HG03097 (cell line): ENCODE data around the gene MRPL10.

Source experiments
- ATAC-seq: cut with Tn5 transposase; IDR thresholded peaks from one replicate; pipeline ENCODE4 v1.9.1; 2021; ENCODE audit not compliant: unreplicated experiment, low FRiP score

Gene MRPL10

DNA sequence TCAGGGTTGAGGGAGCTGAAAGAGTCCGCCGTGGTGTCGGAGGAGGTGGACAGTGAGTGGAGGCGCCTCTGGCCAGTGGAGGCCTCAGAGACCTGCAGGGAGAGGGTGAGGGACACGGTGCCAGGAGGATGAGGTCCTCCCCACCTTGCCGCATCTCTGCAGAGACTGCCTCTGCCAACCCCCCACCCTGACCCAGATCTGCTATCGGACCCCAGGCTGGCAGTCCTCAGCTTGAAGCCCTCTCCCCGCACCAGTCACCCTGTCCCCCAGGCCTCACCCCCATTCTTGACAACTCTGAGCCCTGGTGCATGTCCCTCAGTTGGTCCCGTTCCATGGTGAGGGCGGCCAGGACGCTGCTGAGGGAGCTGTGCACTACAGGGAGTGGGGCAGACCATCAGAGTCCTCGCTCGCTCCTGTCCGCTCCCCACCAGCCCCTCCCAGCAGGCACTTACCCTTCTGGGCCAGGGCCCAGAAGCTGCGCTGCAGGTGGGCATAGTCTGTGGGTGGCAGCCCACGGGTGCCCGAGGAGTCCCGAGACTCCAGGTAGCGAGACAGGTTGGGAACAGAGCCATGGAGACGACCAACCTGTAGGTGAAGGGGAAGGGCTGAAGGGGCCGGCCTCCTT, 15.1 kb downstream of the MRPL10 start:
- ATAC-seq = no peak

DNA sequence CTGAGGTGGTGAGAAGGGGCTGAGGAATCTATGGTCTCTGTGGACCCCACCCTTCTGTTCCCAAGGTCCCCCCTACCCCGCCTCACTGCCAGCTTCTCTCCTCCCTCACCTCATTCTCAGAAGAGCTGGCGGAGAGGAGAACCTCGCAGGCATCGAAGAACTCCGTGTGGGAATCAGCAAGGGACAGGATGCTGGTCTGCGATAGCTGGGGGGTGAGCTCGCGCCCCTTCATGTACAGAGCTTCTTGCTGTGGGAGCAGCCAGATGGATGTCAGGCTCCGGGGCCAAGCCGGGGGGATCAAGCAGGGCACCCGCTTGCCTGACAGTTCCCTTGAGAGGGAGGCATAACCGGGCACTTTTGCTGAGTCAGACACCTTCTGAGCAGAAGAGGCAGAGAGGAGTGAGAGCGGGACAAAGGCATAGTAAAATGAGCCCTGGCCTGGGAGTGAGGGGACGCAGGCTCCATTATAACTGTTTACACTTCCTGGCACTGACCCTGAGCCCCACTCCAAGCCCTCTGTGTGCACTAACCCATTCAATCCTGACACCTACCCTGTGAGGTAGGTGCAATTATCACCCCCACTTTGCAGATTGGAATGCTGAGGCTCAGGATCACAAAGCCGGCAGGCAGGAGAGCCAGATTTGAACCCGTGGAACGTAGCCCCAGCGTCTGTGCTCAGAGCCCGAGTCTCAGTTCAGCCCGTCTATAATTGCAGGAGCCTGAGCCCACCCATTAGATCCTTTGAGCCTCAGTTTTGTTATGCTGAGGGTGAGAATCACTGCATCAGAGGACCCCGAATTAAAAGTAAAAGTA, 16.0 kb downstream of the MRPL10 start:
- no peak for ATAC-seq

DNA sequence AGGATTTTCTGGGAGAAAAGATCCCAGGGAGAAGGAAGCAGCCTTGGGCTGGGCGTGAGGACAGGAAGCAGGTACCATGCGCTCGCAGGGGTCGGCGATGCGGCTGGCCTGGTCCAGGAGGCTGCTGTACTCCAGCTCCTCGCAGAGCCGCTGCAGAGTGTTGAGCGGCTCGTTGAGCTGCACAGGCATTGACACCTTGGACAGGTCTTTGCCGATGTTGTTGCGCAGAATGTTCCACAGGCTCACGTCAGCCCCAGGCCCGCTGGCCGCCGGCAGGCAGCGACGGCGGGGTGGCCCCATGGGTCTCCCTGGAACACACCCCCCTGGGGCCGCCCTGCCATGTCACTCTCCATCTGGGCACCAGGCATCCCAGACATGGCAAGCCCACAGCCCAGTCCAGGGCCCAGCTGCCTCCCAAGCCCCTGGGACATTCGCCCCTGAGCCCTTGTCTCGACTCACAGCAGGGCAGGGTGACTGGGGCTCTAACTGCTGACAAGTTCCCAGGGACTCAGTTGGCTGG, 17.8 kb downstream of the MRPL10 start:
- ATAC-seq = no peak

DNA sequence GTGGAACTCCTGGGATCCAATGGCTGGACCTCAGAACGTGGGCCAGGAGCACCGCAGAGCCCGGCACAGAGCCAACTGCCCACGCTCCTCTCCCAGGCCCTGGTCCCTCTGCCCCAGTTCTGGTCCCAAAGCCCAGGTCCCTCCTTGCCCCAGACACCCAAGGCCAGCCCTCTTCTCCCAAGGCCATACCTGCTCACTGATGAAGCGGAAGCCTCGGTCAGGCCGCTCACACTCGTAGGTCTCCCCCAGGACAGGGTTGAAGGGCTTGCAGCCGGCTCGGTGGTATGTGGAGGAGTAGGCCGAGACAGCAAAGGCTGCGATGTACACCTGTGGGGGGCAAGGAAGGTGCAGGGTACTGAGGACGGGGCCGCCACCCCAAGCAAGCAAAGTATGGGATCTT, 18.3 kb downstream of the MRPL10 start:
- ATAC-seq = no peak

DNA sequence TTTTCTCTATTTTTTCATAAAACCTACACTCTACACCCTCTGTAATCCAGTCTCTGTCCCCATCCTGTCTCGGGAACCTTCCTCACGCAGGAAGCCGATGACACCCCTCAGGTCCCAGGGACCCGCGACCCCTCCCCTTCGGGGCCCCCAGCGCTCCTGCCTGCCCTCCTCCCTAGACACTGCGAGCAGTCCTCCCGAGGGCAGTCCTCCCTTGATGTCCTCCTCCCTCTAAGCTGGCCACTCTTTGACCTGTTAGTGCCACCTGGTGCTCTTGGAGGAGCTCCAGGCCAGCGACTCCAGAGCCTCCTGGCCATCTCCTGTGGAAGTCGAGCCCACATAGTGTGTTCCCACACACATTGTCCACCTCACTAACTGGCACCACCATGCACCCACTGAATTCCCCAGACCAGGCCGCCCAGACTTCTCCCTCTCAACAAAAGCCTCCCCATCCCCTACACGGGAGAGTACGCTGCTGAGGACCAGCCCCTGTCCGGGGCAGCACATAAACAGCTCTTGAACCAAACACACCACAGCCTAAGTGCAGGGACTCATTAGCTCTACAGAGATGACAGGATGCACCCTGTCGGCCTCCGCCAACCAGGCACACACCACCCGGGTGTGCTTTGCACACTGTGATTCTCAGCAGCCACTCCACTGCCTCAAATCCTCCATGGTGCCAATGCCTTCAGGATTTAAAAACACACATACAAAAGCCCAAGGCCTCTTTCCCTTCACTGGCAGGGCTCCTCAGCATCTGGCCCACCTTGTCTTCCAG, 19.0 kb downstream of the MRPL10 start:
- no peak for ATAC-seq

DNA sequence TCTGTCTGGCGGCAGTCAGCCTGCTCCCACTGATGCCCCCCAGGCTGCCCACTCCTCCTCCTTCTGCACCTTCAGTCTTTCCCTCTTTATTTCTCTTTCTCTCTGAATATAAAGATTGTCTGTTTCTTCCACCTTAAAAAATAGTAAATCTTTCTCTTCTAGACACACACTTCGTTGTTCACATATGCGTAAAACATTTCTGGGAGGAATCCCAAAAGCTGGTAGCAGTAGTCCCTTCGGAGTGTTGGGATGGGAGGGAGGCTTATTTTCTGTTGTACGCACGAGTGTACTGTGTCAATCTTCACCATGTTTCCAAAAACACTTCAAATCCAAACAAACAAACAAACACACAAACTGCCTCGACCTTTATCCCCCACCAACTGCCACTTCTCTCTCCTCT, 19.6 kb downstream of the MRPL10 start:
- ATAC-seq = no peak

DNA sequence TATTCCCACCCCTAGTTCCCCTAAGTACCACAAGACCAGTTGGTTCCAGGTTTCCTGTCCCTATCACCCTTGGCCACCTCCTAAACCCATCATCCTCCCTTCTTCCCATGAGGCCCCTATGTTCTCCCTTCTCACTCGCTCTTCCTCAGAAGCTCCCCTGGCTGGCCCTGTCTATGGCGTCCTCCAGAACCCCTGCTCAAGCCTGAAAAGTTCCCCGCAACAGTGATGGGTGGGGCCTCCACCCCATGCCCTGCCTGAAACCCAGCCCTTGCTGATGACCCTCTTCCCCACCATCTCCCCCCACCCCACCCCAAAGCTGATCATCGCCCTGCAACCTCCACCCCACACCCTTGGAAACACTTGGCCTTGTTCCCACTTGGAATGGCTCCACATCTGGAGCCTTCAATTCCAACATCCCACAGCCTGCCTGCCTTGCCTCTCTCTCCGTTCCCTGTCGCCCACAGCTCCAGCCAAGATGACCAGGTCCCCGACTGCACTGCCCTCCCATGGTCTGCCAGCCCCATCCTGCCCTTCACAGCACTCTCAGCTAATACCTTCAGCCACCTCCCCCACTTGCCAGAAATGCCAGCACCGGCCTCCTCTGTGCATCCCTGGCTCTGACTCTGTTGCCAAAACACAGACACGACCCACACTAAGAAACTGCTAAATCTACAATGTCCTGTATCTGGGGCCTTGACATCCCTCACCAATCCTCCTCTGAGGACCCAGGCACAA, 20.3 kb downstream of the MRPL10 start:
- no peak for ATAC-seq

DNA sequence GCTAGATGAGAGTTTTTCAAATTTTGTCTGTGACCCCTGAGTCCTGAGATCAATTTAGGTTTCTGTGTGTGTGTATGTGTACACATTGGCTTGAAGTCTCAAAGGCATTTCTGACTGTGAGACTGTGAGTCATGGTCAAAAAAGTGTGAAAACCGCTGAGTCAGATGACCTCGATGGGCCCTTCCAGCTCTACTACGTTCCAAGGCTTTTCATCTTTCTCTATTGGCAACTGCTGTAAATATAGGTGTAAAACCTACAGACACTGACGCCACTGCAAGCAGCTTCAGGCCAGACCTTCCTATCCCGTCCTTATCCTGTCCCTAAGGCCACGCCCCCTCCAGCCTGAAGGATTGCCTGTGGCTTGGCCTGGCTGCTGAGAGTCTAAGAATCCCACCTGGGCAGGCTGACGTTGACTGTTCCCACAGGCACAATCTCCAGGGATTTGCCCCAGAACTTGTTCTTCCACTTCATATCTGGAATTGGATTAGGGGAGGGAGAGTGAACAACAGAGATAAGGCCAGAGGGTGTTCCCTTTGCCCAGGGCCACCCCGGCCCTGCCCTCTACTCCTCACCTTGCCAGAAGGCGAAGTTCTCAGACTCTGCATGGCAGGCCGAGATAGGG, 21.0 kb downstream of the MRPL10 start:
- no peak for ATAC-seq

DNA sequence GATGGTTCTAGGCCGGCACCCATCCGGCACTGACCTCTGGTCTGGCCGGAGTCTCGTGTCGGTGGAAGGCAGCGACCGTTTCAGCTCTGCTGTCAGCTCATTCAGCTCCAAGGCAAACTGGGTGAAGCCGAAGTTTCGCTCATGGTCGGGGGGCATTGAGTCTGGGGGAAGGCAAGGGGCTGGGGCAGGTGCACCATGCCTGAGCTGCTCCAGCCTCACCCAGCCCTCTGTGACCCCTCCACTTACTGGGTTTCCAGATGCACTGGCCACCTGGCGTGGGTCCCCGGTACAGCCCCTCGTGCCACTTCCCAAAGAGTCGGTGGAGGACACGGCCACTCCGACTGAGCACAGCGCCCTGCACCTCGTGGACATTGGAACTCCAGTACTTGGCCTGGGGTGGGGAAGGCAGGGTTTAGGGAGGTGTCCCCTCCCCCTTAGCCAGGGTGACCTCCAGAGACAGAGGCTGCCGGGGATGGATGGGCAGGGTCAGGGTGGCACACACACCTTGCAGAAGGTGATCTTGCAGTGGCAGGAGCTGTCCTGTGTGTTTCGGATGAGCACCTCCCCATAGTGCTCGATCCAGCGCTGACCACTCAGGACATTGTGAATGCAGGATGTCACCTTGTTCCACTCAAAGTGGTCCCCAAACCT, 22.4 kb downstream of the MRPL10 start:
- no peak for ATAC-seq

DNA sequence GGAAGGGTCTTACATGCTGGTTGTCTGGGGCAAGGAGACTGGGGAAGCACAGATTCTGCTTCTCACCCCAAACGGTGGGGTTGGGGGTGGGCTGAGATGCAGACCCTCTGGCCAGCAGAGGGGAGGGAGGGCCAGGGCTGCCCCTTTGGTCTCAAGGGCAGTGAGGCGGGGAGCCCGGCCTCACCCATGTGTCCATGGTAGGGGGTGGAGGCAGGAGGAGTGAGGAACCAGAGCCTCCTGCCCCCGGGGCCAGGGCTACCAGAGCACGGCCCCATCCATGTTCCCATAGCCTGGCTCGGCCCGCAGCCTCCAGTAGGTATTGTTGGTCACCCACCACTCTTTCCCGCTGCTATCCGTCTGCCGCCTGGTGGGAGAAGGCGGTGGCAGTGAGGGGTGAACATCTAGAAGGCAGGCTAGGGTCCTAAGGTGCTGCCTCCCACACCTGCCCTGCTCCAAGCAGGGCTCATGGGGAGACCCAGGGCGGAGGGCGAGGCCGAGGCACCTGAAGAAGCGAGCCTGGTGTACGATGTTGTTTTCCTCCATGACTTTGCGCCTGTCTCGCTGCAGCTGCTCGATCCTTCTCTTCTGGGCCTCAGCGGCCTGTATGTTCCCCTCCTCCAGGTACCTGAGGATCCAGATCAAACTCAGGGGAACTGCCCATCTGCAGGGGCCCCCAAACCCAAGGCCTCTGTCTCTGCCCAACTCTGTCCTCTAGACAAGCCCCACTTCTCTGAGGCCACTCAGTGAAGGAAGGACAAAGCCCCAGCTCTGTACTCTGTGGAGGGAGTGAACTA, 23.1 kb downstream of the MRPL10 start:
- no peak for ATAC-seq

DNA sequence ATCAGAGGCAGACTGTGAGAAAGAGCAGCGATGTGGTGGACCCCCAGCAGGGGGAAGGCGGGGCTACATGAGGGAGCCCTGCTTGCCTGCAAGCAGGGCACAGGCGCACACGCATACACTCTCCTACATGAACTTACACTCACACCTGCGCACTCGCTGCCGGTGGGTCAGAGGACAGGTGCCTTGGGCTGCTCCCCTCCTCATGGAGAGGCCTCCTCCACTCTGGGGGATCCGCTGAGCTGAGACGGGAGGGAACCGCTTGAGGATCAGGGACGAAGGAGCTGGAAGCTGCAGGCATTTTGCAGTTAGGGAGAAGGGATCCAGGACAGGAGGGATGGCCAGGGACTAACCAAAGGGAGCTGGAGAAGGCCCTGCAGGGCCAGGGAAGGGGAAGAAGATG, 23.9 kb downstream of the MRPL10 start:
- ATAC-seq = no peak

DNA sequence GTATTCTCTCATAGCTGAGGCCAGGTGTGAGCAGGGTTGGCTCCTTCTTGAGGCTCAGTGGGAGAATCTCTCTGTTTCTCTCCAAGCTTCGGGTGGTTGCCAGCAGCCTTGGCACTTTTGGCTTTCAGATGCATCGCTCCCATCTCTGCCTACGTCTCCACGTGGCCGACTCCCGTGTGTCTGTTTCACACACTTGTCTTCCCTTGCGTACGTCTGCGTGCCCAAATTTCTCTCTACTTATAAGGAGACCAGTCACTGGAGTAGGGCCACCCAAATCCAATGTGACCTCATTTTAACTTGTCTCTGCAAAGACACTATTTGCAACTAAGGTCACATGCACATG, 24.5 kb downstream of the MRPL10 start:
- ATAC-seq = no peak

DNA sequence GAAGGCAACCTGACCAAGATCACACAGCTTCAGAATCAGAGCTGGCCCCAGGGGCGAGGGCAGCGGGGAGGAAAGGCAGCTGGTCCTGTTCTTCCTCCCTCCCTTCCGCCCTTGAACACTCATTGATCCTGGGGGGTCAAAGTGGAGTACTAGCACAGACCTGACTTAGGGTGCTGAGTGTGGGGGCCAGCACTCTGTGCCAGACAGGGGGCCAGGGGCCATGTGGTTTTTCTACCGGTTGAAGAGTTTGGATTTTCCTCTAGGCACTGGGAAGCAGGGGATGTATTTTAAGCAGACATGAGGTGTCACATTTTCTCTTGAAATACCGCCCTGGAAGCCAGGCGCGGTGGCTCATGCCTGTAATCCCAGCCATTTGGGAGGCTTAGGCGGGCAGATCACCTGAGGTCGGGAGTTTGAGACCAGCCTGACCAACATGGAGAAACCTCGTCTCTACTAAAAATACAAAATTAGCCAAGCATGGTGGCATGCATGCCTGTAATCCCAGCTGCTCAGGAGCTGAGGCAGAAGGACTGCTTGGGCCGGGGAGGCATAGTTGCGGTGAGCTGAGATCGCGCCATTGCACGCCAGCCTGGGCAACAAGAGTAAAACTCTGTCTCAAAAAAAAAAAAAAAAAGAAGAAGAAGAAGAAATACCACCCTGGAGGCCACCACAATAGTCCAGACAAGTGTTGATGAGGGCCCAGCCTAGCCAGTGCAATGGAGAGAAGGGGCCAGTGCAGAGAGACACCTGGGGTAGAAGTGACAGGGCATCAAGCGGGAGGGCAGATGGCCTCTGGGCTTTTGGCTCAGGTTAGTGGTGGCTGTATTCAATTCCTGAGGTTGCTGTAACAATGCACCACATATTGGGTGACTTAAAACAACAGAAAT, 25.1 kb downstream of the MRPL10 start:
- no peak for ATAC-seq

DNA sequence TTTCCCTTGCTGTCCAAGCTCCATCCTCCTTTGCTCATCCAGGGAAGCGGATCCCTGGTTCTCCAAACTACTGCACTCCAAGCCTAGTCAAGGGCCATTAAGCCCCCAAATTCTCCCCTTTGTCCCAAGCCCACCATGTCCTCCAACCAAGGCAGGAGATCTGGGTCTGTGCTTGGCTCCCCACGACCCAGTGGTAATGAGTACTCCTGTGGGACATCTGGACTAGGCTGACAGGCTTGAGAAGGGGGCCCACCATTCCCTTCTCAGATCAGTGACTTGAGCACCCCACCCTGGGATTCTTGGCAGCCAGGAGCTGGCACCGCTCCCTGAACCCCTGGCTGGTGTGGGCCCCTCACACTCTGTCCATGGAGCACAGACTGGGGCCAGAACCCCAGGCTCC, 26.9 kb downstream of the MRPL10 start:
- ATAC-seq = no peak

DNA sequence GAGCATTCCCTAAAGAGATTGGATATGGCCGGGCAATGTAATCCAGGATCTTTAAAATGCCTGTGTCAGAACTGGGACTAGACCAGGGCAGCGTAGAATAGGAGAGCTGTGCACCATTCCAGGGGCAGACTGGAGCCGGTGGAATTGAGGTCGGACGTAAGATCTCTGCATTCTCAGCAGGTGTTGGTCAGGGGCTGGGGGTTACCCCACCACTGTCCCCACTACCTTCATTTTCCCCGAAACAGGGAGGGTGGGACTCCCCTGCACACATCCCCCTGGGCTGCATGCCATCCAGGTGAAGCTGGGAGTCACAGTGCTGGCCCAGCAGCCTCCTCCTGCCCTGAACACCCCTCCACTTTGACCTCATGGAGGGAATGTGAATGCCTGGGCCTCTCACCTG, 27.6 kb downstream of the MRPL10 start:
- no peak for ATAC-seq

DNA sequence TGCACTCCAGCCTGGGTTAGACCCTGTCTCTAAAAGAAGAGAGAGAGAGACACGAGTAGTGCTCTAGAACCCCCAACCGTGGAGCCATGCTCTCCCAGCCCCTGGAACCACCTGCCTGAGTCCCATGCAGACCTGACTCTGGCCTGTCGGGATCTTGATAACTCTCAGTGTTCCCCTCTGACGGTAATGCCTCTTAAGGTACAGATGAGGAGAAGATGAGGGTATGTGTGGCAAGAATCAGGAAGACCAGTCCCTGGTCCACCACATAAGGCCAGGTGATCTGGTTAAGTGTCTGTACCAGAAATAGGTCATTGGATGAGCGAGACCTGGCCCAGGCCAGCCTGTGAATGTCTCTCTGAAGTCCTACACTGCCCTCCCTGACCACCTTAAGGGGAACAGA, 28.1 kb downstream of the MRPL10 start:
- no peak for ATAC-seq

DNA sequence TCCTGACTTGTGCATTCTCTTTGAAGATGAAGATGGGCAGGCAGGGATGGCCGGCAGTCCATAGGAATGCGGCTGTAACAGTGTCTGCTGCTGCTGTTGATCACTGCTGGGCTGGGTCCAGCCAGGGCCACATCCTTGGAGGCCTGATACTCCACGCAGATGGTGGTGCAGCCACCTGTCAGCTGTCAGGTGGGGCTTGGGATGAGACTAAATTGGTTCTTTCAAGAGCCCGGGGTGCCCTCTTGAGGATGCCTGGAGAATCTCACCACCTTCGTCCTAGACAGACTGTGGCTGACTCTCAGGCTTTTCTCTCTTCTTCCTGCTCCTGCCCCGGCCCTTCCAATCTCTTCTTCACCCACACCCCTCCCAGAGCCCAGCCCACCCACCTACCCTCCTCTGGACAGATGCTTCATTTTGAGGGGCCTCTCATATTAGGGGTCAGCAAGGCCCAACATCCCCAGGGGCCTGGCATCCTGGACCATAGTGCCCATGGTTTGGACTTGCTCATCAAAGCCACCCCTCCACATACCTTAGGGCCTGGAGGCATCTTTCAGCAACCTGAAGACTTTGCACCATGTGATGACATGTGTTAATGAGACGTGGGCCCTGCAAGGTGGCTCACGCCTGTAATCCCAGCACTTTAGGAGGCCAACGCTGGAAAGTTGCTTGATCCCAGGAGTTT, 28.9 kb downstream of the MRPL10 start:
- no peak for ATAC-seq

DNA sequence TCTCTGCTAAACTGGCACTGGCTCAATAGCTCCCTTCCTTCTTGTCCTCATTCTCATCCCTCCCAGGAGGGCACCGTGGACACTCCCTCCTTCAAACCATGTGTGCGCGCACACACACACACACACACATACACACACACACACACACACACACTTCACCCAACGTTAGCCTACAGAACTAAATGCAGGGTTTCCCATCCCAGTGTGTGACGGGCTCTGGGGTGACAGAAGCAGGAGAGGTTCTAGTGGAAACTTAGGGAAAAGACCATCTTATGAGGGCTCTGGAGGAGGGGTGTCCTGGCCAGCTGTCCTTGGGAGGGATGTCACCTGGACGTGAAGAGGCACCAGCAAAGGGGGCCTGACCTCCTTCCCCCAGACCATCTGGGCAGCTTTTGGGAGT, 29.4 kb downstream of the MRPL10 start:
- ATAC-seq = no peak
